Measurements from ENCODE around the gene XAGE2. TPM values are rescaled to one million over a fixed set of nuclear protein-coding genes. Genes with fewer than 3 reads are reported as not detected.

The XAGE2 gene
- total and polyA plus RNA-seq, 9 of the 15 experiments (the other 6 are each of a cell fraction or from before 2014, with no cell fraction given): 0.14 to 0.36 (median 0.21) TPM; not detected in 6

DNA sequence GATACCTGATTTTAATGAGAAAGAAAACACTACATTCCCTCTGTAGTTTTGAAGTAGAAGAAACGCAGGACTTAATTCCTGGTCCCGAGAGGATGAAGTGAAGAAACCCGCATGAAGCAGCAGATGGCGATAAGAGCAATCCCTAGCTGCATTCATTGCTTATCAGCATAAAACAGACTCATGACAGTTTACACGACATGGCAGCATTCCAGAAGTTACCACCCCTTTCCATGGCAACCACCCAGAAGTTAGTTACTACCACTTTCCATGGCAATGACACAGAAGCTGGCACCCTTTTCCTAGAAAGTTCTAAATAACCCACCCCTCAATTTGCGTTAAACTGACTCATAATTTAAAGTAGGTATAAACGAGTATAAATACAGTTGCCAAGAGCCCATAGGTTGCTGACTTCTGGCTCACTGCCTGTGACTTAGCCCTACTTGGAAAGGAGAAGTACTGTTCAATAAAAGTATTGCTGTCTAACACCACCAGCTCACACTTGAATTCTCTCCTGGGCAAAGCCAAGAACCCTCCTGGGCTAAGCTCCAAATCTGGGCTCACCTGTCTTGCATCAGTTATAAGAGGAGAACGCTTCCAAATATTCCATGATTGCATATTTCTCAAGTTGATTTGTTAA is 5.5 kb upstream of the XAGE2 start (continued):
- TF ChIP-seq, protein P1, sequence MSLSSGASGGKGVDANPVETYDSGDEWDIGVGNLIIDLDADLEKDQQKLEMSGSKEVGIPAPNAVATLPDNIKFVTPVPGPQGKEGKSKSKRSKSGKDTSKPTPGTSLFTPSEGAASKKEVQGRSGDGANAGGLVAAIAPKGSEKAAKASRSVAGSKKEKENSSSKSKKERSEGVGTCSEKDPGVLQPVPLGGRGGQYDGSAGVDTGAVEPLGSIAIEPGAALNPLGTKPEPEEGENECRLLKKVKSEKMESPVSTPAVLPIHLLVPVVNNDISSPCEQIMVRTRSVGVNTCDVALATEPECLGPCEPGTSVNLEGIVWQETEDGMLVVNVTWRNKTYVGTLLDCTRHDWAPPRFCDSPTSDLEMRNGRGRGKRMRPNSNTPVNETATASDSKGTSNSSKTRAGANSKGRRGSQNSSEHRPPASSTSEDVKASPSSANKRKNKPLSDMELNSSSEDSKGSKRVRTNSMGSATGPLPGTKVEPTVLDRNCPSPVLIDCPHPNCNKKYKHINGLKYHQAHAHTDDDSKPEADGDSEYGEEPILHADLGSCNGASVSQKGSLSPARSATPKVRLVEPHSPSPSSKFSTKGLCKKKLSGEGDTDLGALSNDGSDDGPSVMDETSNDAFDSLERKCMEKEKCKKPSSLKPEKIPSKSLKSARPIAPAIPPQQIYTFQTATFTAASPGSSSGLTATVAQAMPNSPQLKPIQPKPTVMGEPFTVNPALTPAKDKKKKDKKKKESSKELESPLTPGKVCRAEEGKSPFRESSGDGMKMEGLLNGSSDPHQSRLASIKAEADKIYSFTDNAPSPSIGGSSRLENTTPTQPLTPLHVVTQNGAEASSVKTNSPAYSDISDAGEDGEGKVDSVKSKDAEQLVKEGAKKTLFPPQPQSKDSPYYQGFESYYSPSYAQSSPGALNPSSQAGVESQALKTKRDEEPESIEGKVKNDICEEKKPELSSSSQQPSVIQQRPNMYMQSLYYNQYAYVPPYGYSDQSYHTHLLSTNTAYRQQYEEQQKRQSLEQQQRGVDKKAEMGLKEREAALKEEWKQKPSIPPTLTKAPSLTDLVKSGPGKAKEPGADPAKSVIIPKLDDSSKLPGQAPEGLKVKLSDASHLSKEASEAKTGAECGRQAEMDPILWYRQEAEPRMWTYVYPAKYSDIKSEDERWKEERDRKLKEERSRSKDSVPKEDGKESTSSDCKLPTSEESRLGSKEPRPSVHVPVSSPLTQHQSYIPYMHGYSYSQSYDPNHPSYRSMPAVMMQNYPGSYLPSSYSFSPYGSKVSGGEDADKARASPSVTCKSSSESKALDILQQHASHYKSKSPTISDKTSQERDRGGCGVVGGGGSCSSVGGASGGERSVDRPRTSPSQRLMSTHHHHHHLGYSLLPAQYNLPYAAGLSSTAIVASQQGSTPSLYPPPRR (CRISPR knock-in tag; IDR thresholded peaks at IDR 0.05; ENCODE audit: borderline replicate concordance): no peak
- TF ChIP-seq NR2F6 (CRISPR knock-in tag; IDR thresholded peaks at IDR 0.05): no peak
- no peak for TF ChIP-seq BACH1 (tag; IDR thresholded peaks at IDR 0.05)
- TF ChIP-seq, protein P2, sequence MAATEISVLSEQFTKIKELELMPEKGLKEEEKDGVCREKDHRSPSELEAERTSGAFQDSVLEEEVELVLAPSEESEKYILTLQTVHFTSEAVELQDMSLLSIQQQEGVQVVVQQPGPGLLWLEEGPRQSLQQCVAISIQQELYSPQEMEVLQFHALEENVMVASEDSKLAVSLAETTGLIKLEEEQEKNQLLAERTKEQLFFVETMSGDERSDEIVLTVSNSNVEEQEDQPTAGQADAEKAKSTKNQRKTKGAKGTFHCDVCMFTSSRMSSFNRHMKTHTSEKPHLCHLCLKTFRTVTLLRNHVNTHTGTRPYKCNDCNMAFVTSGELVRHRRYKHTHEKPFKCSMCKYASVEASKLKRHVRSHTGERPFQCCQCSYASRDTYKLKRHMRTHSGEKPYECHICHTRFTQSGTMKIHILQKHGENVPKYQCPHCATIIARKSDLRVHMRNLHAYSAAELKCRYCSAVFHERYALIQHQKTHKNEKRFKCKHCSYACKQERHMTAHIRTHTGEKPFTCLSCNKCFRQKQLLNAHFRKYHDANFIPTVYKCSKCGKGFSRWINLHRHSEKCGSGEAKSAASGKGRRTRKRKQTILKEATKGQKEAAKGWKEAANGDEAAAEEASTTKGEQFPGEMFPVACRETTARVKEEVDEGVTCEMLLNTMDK (IDR thresholded peaks at IDR 0.05; ENCODE audit: borderline replicate concordance, insufficient read depth, low read depth, low read length, poor library complexity, severe bottlenecking): no peak
- TF ChIP-seq, protein P3, sequence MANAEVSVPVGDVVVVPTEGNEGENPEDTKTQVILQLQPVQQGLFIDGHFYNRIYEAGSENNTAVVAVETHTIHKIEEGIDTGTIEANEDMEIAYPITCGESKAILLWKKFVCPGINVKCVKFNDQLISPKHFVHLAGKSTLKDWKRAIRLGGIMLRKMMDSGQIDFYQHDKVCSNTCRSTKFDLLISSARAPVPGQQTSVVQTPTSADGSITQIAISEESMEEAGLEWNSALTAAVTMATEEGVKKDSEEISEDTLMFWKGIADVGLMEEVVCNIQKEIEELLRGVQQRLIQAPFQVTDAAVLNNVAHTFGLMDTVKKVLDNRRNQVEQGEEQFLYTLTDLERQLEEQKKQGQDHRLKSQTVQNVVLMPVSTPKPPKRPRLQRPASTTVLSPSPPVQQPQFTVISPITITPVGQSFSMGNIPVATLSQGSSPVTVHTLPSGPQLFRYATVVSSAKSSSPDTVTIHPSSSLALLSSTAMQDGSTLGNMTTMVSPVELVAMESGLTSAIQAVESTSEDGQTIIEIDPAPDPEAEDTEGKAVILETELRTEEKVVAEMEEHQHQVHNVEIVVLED (CRISPR knock-in tag; IDR thresholded peaks at IDR 0.05): no peak
- TF ChIP-seq, protein P4, sequence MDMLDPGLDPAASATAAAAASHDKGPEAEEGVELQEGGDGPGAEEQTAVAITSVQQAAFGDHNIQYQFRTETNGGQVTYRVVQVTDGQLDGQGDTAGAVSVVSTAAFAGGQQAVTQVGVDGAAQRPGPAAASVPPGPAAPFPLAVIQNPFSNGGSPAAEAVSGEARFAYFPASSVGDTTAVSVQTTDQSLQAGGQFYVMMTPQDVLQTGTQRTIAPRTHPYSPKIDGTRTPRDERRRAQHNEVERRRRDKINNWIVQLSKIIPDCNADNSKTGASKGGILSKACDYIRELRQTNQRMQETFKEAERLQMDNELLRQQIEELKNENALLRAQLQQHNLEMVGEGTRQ (CRISPR knock-in tag; IDR thresholded peaks at IDR 0.05): no peak
- TF ChIP-seq PML (IDR thresholded peaks at IDR 0.05; ENCODE audit: low read length): peak; percentile 90
- TF ChIP-seq MBD2 (IDR thresholded peaks at IDR 0.05; ENCODE audit: borderline replicate concordance, low read depth): peak; percentile 33; the same call in 1 of the 2 replicates
- no peak for TF ChIP-seq ZNF830 (CRISPR knock-in tag; IDR thresholded peaks at IDR 0.05)
- TF ChIP-seq, protein P5, sequence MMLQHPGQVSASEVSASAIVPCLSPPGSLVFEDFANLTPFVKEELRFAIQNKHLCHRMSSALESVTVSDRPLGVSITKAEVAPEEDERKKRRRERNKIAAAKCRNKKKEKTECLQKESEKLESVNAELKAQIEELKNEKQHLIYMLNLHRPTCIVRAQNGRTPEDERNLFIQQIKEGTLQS (IDR thresholded peaks at IDR 0.05): peak; percentile 21; the same call in 1 of the 2 replicates
- TF ChIP-seq, protein P5 (CRISPR knock-in tag; conservative IDR thresholded peaks at IDR 0.05): no peak
- TF ChIP-seq MEF2A (IDR thresholded peaks at IDR 0.05; ENCODE audit: control insufficient read depth, low read depth, low read length): 0 out of 2 replicates have a peak, but pooled peaks have one; percentile 11
- TF ChIP-seq MEIS2 (IDR thresholded peaks at IDR 0.05; ENCODE audit: partially characterized antibody): peak; percentile 70
- peak; percentile 86 for TF ChIP-seq NCOR1 (IDR thresholded peaks at IDR 0.05)
- TF ChIP-seq, protein P6, sequence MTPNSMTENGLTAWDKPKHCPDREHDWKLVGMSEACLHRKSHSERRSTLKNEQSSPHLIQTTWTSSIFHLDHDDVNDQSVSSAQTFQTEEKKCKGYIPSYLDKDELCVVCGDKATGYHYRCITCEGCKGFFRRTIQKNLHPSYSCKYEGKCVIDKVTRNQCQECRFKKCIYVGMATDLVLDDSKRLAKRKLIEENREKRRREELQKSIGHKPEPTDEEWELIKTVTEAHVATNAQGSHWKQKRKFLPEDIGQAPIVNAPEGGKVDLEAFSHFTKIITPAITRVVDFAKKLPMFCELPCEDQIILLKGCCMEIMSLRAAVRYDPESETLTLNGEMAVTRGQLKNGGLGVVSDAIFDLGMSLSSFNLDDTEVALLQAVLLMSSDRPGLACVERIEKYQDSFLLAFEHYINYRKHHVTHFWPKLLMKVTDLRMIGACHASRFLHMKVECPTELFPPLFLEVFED (CRISPR knock-in tag; conservative IDR thresholded peaks at IDR 0.05): no peak
